HuH-7 (cell line): Measurements from ENCODE around the gene CNNM1.

ENCODE experiments used
- DNase-seq: peaks from one replicate; pipeline ENCODE4 v3.0.0; 2011; ENCODE audit warnings: low spot score

Gene CNNM1

GRCh38 chr10:99421233-99421739 is 92.1 kb downstream of the CNNM1 start:
- DNase-seq, result peak; percentile 37

- DNase-seq, result no peak
Measured at GRCh38 chr10:99422529-99423096, 93.5 kb downstream of the CNNM1 start.

- no peak for DNase-seq
Measured at GRCh38 chr10:99424656-99425055, 95.5 kb downstream of the CNNM1 start.

GRCh38 chr10:99425204-99425603 is 96.0 kb downstream of the CNNM1 start:
- no peak for DNase-seq

GRCh38 chr10:99426689-99427088 is 97.5 kb downstream of the CNNM1 start:
- no peak for DNase-seq

GRCh38 chr10:99427566-99428190 is 98.5 kb downstream of the CNNM1 start:
- DNase-seq, result no peak

- DNase-seq, result no peak
Measured at GRCh38 chr10:99429517-99430095, 100.5 kb downstream of the CNNM1 start.

- no peak for DNase-seq
Measured at GRCh38 chr10:99430116-99430450, 100.9 kb downstream of the CNNM1 start.

GRCh38 chr10:99430451-99431189 is 101.5 kb downstream of the CNNM1 start, which contains the start of gene GOT1:
GOT1 (minus strand) TSS chr10:99430624; CDS start chr10:99430565, 59 bp downstream.
- peak; percentile 94 for DNase-seq

GRCh38 chr10:99431190-99431760 is 102.1 kb downstream of the CNNM1 start:
- DNase-seq, result no peak

- no peak for DNase-seq
Measured at GRCh38 chr10:99432047-99432446, 102.9 kb downstream of the CNNM1 start.

GRCh38 chr10:99432881-99433280 is 103.7 kb downstream of the CNNM1 start:
- no peak for DNase-seq

- no peak for DNase-seq
Measured at GRCh38 chr10:99433378-99434020, 104.3 kb downstream of the CNNM1 start.

- DNase-seq, result no peak
Measured at GRCh38 chr10:99435986-99436638, 107.0 kb downstream of the CNNM1 start.

- no peak for DNase-seq
Measured at GRCh38 chr10:99438890-99439289, 109.7 kb downstream of the CNNM1 start.

- DNase-seq, result no peak
Measured at GRCh38 chr10:99442394-99442793, 113.2 kb downstream of the CNNM1 start.

- DNase-seq, result no peak
Measured at GRCh38 chr10:99443500-99443899, 114.3 kb downstream of the CNNM1 start.
